ENCODE measurements around the gene PKD2L2. TPM values are rescaled to one million over a fixed set of nuclear protein-coding genes. Genes with fewer than 3 reads are reported as not detected.
"Not testable (repeated sequence)": the region's sequence is repeated elsewhere in the genome, so short reads cannot be mapped to it uniquely, and the experiment has no call there.

PKD2L2 gene
- total RNA-seq, result 0.81 TPM
- long read RNA-seq, partial matches to known transcripts, result 0 of 1 reads
- long read RNA-seq, other reads (novel, unspliced or antisense), result 1 of 1 reads

DNA sequence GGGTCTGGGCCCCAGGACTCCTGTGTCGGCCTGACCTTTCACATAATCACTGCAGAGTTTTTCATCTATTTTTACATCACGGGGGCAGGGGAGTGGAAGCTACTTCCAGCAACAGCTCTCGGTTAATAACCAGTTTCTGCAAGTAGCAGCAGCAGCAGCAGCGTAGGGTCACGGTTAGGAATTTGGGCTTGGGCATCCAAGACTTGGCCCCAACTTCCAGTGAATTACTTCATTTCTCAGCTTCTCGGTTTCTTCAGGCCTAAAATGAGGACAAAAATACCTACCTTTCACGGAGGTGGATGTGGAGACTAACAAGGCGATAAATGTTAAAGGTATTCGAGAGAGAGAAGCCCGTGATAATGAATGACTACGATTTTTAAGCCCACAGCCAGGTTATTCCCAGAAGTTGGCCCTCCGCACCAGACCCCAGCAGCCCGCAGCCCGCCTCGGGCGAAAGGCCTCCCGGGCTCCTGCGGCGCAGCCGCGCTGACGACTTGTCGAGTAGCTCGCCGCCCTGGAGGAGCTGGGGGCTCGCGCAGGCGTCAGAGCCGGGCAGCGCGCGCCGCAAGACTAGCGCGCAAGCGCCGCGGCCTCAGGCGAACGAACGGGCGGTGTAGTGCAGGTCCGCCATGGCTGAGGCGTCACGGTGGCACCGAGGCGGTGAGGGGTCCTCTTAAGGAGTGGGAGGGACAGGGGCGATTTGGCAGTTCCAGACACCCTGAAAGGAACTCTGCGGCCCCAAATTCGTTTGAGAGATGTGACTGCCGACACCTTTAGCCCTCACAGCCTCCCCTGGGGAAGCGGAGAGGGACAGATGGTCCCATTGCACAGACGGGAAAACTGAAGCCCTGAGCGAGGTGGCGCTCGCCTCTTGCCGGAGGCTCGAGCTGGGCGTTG, at the start of gene PKD2L2:
Gene PKD2L2, plus strand, starts transcription at position 595 of the 897 bp plus-strand sequence. Its CDS starts 35 bp downstream, at position 630.
- intact Hi-C loops (cut with DNase I), result loop anchor here (2.0 kb wide), 1 partner anchor 52 kb away; no protein-coding TSS in a partner anchor
- DNase-seq (ENCODE audit: missing footprints) (peak; percentile 94), ATAC-seq (peak; percentile 98)

DNA sequence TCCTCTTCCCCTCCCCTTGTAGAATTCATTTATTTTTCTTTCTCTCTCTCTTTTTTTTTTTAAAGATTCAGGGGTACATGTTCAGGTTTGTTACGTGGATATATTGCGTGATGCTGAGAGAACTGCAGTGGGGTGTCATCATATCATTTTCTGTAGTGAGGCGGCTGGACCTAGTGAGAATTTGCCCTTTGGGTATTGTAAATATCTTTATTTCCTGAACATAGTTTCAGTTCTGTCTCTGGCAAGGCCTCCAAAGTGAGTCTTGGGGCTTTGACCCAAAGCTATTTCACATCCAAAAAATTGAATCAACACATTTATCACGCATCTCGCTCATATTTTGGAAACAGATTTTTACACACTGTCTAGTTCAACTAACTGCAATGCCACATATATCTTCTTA, 47.0 kb upstream of the PKD2L2 start:
- intact Hi-C loops (cut with DNase I), result no loop called here
- ATAC-seq, result no peak
- no peak for DNase-seq (ENCODE audit: missing footprints)

- ATAC-seq (no peak), DNase-seq (ENCODE audit: missing footprints) (no peak)
- intact Hi-C loops (cut with DNase I), result no loop called here
Measured at GRCh38 chr5:137843676-137844299, 45.5 kb upstream of the PKD2L2 start.

DNA sequence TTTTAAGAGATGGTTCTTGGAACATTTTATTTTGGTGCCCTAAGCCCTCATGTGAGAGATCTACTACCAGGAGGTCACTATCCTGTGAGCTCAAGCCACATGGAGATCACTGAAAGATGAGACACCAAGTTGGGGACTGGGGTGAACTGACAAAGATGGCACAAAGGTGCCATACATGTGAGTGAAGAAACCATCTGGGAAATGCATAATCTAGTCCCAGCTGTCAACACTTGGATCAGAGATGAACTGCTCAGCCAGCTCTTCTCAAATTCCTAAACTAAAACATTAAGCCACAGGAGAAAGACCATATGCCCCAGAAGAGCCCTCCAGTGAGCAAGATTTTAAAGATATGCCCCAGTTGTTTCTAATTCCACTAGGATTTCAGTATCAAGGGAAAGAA, 43.8 kb upstream of the PKD2L2 start:
- ATAC-seq, result no peak
- DNase-seq (ENCODE audit: missing footprints), result no peak
- intact Hi-C loops (cut with DNase I), result no loop called here

DNA sequence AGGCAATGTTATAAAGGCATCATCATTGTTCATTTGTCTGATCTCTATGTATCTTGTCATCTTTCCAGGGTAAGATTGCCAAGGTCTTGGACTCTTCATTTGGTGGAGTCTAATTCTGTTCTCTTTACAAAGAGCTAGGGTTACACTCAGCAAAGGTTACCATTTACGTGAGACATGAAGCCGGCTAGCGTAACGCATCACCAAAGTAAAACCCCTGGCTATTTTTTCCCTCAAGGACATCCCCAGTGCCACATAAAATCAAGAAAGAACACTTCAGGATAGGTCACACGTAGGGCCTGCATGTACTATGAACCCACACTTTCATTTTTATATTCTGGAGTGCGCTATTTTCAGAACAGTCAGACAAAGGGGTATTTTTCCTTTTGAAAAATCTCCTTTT, 41.6 kb upstream of the PKD2L2 start:
- ATAC-seq (peak; percentile 52), DNase-seq (ENCODE audit: missing footprints) (no peak)
- intact Hi-C loops (cut with DNase I), result no loop called here

GRCh38 chr5:137853165-137853564, 36.1 kb upstream of the PKD2L2 start:
- DNase-seq (ENCODE audit: missing footprints); ATAC-seq; intact Hi-C loops (cut with DNase I): not testable (repeated sequence)

DNA sequence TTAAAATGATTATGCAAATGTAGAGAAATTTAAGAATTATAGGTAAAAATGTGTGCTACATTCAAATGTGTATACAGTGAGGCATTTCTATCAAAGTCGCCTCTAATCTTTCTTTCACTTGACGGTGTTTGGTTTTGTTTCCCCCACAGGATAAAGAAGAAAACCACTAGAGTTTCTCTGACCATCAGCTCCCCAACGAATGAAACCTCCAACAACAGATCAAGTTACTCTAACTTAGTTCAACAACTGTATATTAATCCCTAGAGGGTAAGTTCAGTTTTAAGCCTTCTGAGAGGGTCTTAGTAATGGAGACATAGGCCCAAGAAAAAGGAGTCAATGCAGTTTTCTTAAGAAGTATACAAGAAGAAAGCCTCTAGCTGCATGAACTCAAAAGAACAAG, 33.1 kb upstream of the PKD2L2 start:
- ATAC-seq (no peak), DNase-seq (ENCODE audit: missing footprints) (no peak)
- intact Hi-C loops (cut with DNase I), result no loop called here

DNA sequence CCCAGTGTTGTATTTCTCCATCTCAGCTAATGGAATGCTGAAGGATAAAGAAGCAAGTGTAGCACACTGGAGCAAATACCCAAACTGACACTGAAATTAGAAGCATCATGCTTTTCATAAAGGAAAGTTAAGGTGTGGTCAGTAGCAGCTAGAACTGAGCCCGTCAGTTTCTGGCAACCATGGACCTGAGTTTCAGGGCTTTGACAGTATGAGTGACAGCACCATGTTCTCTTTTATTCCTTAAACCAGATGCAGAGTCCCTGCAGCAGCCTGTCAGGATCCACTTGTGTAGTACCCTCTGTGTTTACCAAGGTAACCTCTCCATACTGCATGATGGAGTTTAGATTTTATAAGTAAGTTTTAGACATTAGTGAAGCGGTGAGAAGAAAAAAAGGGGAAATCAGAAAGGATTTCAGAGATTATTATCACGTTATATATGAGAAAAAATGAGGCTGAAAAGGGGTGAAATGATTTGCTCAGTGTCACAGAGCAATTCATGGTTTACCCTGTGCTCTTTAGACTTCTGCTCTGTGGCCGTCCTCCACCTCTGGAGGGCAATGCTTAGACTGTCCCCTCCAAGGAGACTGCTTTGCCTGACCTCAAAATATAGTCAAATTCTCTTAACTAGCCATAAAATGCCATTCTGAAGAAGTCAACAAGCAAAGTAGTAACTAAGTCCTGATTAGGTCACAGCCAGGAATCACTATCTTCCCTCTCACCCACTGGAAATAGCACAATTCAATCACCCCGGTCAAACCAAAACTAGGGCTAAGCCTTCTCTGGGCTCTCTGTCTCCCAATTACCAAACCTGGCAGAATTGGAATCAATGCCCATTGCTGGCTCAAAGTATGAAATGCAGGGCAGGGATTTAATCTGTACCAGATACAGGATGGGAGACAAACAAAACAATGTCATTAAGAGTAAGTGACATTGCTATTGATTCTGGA, 32.1 kb upstream of the PKD2L2 start:
- intact Hi-C loops (cut with DNase I), result no loop called here
- ATAC-seq (peak; percentile 49), DNase-seq (ENCODE audit: missing footprints) (no peak)

- intact Hi-C loops (cut with DNase I), result no loop called here
- ATAC-seq, result peak; percentile 85
- no peak for DNase-seq (ENCODE audit: missing footprints)
Measured at GRCh38 chr5:137858223-137858916, 30.9 kb upstream of the PKD2L2 start.

GRCh38 chr5:137858954-137859353, 30.3 kb upstream of the PKD2L2 start:
- peak; percentile 40 for ATAC-seq
- DNase-seq (ENCODE audit: missing footprints), result no peak
- intact Hi-C loops (cut with DNase I), result no loop called here

DNA sequence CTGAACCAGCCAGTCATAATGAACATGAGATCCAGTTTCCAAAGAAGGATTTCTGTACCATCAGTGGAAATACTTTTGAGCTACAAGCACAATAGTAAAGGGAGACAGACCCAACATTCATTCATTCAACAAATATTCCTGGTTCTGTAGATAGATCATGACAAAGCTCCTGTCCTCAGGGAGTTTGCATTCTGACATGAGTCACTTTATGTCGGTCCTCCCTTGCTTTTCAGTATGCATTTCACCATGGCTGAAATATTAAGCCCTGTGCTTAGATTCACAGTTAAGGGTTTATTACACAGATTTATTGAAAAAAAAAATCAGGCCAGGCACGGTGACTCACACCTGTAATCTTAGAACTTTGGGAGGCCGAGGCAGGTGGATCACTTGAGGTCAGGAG, 27.0 kb upstream of the PKD2L2 start:
- ATAC-seq (no peak), DNase-seq (ENCODE audit: missing footprints) (no peak)
- intact Hi-C loops (cut with DNase I), result no loop called here

GRCh38 chr5:137863653-137864052, 25.6 kb upstream of the PKD2L2 start:
- ATAC-seq; intact Hi-C loops (cut with DNase I); DNase-seq (ENCODE audit: missing footprints): not testable (repeated sequence)

DNA sequence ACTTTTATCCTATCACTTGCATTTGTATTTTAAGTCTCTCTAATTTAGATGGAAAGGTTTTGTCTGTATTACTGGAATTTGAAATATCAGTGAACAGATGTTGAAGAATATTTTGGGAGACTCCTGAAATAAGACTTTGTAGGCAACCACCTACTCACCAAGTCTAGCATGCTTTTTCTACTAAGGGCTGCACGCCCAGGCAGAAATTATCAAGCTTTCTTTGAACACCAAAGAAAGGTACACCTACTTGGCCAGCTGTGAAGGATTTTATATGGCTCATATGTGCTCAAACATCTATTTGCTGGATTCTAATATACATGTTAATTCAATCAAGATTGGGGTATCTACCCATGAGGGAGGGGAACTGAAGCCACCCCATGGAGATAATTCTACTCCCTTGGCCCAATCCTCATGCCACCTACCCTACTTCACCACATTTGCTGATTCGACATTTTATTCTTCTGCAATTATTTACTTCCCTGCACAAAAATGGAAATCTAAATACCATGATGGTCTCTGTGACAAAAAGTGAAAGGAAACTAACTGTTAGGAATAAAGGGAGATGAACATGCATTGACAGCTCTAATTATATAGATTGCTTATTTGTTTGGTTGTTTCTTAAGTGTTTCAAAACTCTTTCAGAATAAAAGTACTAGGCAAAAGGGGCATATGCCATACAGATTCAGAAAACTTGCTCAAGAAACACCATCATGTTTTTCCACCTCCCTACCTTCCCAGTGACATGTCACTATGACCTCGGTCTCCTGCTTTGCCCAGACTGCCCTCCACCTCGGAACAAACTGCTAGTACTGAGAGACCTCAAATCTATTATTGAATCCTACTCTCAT, 22.5 kb upstream of the PKD2L2 start:
- intact Hi-C loops (cut with DNase I), result no loop called here
- no peak for ATAC-seq
- no peak for DNase-seq (ENCODE audit: missing footprints)

DNA sequence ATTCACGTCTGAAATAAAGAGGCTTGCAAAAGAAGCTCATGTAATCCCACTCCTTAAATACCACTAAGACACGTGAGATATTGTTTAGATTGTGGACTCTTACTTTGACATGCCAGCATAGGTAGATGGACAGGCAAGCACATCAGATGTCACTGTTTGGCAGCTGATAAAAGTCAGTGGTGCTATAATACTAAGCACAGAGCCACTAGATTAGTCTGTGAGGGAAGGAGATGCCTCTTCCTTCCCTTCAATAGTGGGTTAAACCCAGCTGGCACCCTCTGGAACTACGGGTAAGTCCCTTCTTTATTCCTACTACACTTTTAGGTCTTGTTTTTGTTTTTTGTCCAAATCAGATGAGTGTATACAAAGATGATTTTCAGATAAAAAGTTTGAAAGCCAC, 21.6 kb upstream of the PKD2L2 start, which contains the start of gene MYOT:
Gene MYOT, plus strand, starts transcription at position 197 of the 400 bp plus-strand sequence. CDS start 2,792 bp downstream, outside the sequence.
- DNase-seq (ENCODE audit: missing footprints) (no peak), ATAC-seq (no peak)
- intact Hi-C loops (cut with DNase I), result no loop called here

GRCh38 chr5:137870647-137871339, 18.5 kb upstream of the PKD2L2 start:
- ATAC-seq (peak; percentile 39), DNase-seq (ENCODE audit: missing footprints) (no peak)
- intact Hi-C loops (cut with DNase I), result no loop called here

DNA sequence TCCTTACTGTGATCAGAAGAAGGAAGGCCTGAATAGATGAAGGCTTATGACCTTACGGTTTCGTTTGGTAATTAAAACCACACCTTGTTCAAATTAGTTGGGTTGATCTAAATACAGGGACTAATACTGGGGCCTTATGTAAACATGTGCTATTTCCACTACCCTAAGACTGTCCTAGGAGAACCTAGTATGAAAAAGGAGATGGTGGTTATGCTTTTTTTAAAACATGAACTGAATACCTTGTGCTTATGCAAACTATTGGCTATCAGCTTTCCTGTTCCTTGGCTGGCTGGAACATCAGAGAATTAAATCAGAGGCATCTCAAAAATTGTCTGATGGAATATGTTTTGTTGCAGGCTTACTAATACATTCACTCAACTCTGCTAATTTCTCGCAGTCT, 17.7 kb upstream of the PKD2L2 start:
- ATAC-seq, result no peak
- DNase-seq (ENCODE audit: missing footprints), result no peak

DNA sequence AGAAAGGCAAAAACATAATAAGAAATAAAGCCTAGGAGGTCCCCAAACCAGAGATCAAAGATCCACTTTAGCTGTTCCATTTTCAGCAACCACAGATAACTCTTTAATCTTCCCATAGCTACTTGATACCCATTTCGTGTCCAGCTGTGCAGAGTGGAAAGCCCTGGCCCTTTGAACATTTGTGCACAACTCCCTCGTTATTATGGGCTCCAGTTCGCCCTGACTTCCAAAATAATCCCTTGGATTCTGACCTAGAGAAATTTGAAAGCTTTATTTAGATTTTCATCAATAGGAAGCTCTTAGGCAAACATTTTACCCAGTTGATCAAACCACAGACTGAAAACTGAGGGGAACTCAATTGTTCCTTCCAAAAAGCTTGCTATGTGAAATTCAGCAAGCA, 16.8 kb upstream of the PKD2L2 start:
- no peak for ATAC-seq
- intact Hi-C loops (cut with DNase I), result no loop called here
- no peak for DNase-seq (ENCODE audit: missing footprints)

More for the DNA sequence above, 17.7 kb upstream of the PKD2L2 start:
- intact Hi-C loops (cut with DNase I), result no loop called here

All from Right ventricle myocardium inferior (tissue), 1 donor.